HG03565 (cell line): Measurements from ENCODE around the gene CLDN10.
A peak's percentile ranks its signal among the peaks of the same experiment; 100 is the strongest.
"Not testable (repeated sequence)": the region's sequence is repeated elsewhere in the genome, so short reads cannot be mapped to it uniquely, and the experiment has no call there.

Source experiments
- ATAC-seq: cut with Tn5 transposase; IDR thresholded peaks from one replicate; pipeline ENCODE4 v1.9.1; 2021; ENCODE audit warnings: mild to moderate bottlenecking, moderate library complexity; ENCODE audit not compliant: unreplicated experiment

The CLDN10 gene

DNA sequence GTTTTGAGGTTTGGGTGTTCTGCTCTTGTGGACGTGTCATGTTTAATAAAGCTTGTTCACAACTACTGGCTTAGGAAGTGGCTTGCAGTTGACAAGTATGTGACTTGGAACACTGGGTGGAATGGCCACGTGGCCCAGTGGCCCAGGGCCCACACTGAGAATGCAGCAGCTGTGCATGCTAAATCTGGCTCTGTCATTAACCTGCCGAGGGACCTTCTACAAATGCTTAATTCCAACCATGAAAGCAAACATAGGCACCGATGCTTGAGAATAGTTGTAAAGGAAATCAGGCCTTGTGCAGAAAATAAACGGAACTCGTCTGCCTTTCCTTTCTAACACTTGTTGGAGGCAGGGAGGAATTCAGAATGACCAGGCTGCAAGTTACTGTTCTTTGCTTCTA lies 11.6 kb upstream of the CLDN10 start:
- no peak for ATAC-seq

GRCh38 chr13:95541308-95541707 lies 11.2 kb upstream of the CLDN10 start:
- no peak for ATAC-seq

DNA sequence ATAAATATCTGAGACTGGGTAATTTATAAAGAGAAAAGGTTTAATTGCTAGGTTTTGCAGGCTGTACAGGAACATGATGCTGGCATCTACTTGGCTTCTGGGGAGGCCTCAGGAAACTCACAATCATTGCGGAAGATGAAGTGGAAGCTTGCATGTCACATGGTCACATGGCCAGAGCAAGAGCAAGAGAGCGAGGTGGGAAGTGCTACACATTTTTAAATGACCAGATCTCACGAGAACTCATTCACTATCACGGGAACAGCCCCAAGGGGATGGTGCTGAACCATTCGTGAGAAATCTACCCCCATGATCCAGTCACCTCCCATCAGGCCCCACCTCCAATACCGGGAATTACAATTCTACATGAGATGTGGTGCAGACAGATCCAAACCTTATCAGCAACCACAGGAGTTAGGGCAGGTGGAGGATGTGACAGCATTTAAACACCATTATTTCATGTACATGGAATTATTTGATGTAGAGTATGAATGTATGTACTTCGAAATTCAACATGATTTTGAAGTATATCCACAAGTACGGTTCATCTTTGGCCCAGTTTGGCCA lies 10.5 kb upstream of the CLDN10 start:
- ATAC-seq: no peak

DNA sequence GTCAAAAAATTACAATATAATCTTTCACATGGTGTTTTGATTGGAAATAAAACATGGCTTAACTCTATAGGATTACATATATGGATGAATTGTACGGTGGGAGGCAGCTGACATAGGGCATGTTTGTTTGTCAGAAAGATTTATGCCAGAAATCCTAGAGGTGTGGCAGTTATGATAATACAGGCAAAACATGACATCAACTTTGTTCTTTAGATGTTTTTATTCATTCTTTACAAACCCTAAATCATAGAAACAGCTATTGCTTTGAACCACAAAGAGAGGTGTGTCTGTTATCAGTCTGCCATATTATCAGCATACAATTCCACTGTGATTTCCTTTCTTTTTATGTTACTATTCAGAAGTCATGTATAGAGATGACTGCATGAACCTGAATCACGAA lies 8.2 kb upstream of the CLDN10 start:
- no peak for ATAC-seq

DNA sequence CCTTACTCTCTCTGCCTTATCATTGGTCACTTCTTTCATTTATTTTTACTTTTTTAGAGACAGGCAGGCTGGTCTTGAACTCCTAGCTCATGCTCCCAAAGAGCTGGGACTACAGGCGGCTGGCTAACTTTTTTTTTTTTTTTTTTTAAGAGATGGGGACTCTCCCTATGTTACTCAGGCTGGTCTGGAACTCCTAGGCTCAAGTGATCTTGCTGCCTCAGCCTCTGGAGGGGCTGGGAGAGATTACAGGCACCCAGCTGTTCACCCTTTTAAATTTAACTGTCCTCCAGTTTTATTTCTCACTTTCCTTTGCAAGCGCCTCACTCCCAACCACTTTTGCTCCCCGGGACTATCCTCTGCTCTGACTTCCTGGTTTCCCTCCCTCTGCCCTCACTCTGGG lies 5.6 kb upstream of the CLDN10 start:
- ATAC-seq: no peak

- ATAC-seq: no peak
Measured at GRCh38 chr13:95547531-95548167, 4.9 kb upstream of the CLDN10 start.

DNA sequence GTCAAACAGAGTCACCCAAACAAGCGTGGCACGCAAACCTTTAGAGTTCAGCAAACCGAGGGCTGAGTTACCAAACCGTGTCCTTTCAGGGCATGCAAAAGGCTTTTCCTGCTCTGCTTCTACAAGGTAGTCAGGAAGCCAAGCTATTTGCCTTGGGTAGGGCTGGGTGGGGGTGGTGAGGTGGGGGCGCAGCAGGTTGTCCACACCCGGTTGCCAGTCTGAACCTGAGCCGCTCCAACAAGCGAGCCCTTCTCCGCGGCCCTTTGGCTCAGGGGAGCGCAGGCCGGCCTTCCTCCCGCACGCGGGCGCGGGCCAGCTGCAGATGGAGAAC lies 347 bp upstream of the CLDN10 start:
- no peak for ATAC-seq

DNA sequence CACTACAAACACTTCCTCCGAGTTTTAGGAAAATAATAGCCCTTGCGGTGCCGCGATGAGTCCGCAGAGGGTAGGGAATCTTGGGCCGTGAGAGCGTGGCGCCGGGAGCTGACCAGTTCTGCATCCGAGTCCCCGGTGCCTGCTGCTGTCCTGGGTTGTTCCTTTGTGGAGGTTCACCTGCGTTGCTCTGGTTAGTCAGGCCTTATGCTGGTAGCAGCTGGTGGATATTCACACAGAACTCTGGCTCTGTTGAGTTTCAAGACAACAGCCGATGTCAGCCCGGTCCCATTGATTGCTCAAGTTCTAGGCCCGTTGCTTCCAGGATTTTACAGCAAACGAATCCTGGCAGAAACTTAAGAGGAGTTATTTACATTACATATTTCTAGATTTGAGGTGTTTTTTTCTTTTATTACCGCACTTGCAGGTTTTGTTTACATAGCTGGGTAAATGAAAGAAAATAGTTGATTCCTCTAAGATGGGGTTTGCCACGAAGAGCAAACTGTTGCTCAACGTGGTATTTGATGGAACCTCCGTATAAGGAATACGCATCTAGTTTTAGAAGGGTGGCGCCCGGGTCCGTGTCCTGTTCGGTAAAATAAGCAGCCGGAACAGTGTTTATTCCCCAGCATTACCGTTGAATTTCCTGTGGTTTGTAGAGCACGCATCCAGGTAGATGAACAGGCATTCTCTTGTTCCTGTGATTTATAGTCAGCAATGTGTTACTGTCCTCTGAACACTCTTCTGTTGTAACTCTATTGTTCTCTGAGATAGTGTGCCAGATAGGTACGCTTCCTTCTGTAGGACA lies 1.3 kb downstream of the CLDN10 start:
- ATAC-seq: no peak

DNA sequence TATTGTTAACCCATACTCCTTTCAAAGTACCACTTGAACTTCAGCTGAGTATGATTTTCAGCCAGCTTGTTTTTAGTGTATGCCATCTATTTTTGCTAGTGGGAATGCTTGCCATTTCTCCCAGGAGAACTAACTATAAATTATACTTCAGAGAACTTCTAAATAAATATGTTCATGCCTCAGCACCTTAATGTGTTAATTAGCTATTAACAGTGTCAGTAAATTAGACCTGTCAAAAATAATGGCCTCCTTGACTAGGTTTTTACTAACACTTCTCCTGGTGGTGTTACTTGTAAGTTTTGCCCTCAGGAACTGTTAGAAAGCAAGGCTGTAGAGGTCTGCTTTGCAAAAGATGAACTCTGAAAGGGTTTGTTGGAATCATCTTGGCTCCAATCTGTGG lies 4.5 kb downstream of the CLDN10 start:
- no peak for ATAC-seq

DNA sequence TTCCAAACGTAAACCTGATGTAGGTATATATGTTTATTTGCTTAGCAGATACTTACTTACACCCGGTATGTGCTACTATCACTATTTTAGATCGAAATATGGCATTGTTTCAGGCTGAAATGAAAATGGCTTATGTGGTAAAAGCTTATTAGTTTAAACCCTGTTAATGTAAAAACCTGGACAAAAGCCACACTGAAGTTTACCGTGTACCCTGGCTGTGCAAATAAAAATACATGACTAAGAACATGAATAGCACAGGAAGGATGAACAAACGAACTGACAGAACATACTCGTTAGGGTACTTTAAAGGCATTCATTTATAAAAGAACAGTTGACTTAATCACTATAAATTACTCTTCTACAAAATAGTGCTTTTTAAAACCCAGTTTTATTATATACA lies 6.6 kb downstream of the CLDN10 start:
- ATAC-seq: no peak

DNA sequence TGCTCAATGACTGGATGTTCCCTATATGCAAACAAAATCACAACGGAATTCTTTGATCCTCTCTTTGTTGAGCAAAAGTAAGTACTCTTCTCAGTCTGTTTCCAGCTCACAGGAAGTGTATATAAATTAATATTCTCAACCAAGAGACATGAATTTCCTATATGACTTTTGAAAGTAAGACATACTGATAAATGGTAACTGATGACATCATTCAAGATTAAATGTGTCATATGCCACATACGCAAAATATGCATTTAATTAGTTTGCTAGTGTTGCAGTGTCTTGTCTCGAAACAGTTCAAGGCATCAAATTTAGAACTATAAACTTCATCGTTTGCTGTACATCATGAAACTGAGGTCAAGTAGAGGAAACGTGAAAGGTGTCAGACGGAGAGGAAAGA lies 7.9 kb downstream of the CLDN10 start:
- ATAC-seq: no peak

- ATAC-seq: no peak
Measured at GRCh38 chr13:95564091-95564490, 11.6 kb downstream of the CLDN10 start.

GRCh38 chr13:95564733-95565291 lies 12.3 kb downstream of the CLDN10 start:
- ATAC-seq: no peak

GRCh38 chr13:95565758-95566157 lies 13.2 kb downstream of the CLDN10 start:
- ATAC-seq: not testable (repeated sequence)

- no peak for ATAC-seq
Measured at GRCh38 chr13:95568131-95568530, 15.6 kb downstream of the CLDN10 start.

DNA sequence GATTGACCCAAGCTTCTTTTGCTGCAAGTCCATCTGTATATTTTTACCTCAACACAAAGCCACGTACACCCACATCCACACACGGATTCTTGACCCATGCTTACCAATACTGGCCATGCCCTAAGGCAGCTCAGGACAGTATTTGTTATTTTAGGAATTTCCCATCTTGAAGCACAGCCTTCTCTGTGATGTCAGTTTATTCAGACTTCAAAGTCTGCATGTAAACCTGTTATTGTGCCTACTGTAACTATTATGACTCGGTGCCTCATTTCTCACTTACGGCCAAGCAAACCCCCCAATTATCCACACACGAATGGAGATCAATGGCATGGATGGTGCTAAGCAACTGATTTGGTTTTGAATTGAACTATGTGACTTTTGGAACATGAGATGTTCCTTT lies 17.5 kb downstream of the CLDN10 start:
- ATAC-seq: no peak

- no peak for ATAC-seq
Measured at GRCh38 chr13:95571941-95572340, 19.4 kb downstream of the CLDN10 start.

DNA sequence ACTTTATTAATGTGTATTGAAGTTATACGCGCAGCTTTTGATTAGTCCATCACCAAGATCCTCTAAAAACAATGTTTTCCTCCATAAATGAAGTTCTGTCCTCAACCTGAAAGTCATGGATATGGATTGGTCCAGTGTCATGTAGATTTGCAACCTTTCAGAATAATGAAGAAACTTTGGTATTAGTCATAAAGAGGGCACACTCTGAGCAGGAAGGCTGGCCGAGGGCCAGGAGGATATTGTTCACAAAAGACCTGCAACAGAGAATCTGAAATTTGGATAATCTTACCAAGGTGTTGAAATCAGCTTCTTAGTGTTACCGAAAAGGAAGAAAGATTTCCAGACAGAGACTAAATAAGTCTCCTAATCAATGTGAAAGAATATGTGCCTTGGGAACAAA lies 20.7 kb downstream of the CLDN10 start:
- no peak for ATAC-seq

- ATAC-seq: peak; percentile 97
Measured at GRCh38 chr13:95579303-95579702, 26.8 kb downstream of the CLDN10 start.

GRCh38 chr13:95585867-95586266 lies 33.3 kb downstream of the CLDN10 start:
- ATAC-seq: no peak

GRCh38 chr13:95588134-95588533 lies 35.6 kb downstream of the CLDN10 start:
- no peak for ATAC-seq

DNA sequence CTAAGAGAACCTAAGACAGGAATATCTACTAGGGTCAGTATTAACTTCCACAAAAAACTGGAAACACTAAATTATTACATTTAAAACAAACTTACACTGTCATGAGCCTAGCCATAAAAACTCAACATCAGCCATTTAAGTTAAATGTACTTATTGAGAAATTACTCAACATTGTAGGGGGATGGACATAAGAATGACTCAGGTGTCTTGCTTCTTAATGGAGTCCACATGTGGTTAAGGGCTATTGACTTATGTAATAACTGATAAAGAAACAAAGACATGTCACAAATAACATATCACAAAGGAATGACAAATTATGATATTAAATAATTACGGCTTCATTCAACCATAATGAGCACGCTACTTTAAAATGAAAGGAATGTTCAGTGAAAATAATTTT lies 36.2 kb downstream of the CLDN10 start:
- no peak for ATAC-seq
